Naive thymus-derived CD4-positive, alpha-beta T cell (primary cell): ENCODE data around the gene MPL. TPM values are rescaled to one million over a fixed set of nuclear protein-coding genes. Genes with fewer than 3 reads are reported as not detected.

ENCODE experiments used
- ATAC-seq: fragments of 150-1000 bp; cut with Tn5 transposase; 2 replicates; pipeline ENCODE4 v1.10.0; 2021; ENCODE audit warnings: mild to moderate bottlenecking, moderate library complexity
- CTCF ChIA-PET: fragments of 350-600 bp; sonication (Branson Sonifier 250); formaldehyde crosslinking; loops from one replicate; lab custom pipeline; 2021; ENCODE audit warnings: antibody characterized with exemption; lab: Charles Lee
- POLR2A ChIA-PET: fragments of 350-600 bp; sonication (Branson Sonifier 250); formaldehyde crosslinking; loops from one replicate; lab custom pipeline; 2021; ENCODE audit warnings: antibody characterized with exemption, inconsistent platforms; lab: Charles Lee
- DNase-seq, 9 donors: peaks; one replicate each; pipeline versions ENCODE4 v3.0.0 to v3.0.0-alpha.2; 2020 to 2022; ENCODE audit warnings: mixed read lengths in 1 of 9
- H3K27ac ChIP-seq: one replicate; pipeline ENCODE4 v1.7.0; 2013; ENCODE audit warnings: mild to moderate bottlenecking, low read depth, low read length, moderate library complexity
- H3K27me3 ChIP-seq, 2 donors: one replicate each; pipeline ENCODE4 v1.7.0; 2013; ENCODE audit warnings: low read length in 2 of 2, mild to moderate bottlenecking in 2 of 2, moderate library complexity in 2 of 2; ENCODE audit not compliant: control insufficient read depth in 2 of 2, insufficient read depth in 2 of 2
- H3K36me3 ChIP-seq, 3 experiments: 1 replicate in 2 of 3; 2 replicates in 1 of 3; pipeline ENCODE4 v1.7.0; 2013; ENCODE audit warnings: low read length in 3 of 3, mild to moderate bottlenecking in 3 of 3, moderate library complexity in 1 of 3; ENCODE audit not compliant: insufficient read depth in 3 of 3, control insufficient read depth in 2 of 3
- H3K4me1 ChIP-seq, 2 donors: one replicate each; pipeline ENCODE4 v1.7.0; 2013; ENCODE audit warnings: low read length in 2 of 2, mild to moderate bottlenecking in 2 of 2, moderate library complexity in 1 of 2; ENCODE audit not compliant: control insufficient read depth in 2 of 2, insufficient read depth in 2 of 2
- H3K4me3 ChIP-seq: 2 replicates; pipeline ENCODE4 v1.7.0; 2013; ENCODE audit warnings: mild to moderate bottlenecking, low read length
- H3K9me3 ChIP-seq, 3 experiments: 1 replicate in 2 of 3; 2 replicates in 1 of 3; pipeline ENCODE4 v1.7.0; 2013; ENCODE audit warnings: low read length in 3 of 3; ENCODE audit not compliant: control insufficient read depth in 2 of 3
- H3K27ac Mint-ChIP-seq, 9 donors: one replicate each; pipeline ENCODE4 v1.8.0; 2020 to 2022; ENCODE audit warnings: mixed read lengths in 9 of 9, mild to moderate bottlenecking in 8 of 9, moderate library complexity in 5 of 9, inconsistent platforms in 2 of 9
- H3K27me3 Mint-ChIP-seq, 5 donors: one replicate each; pipeline ENCODE4 v1.8.0; 2021 to 2022; ENCODE audit warnings: mixed read lengths in 5 of 5, mild to moderate bottlenecking in 1 of 5
- H3K36me3 Mint-ChIP-seq, 5 donors: one replicate each; pipeline ENCODE4 v1.8.0; 2020 to 2022; ENCODE audit warnings: mixed read lengths in 5 of 5, mild to moderate bottlenecking in 3 of 5, inconsistent platforms in 1 of 5
- H3K4me1 Mint-ChIP-seq, 7 donors: one replicate each; pipeline ENCODE4 v1.8.0; 2020 to 2022; ENCODE audit warnings: mixed read lengths in 7 of 7, mild to moderate bottlenecking in 3 of 7, inconsistent platforms in 1 of 7
- H3K4me3 Mint-ChIP-seq, 10 donors: one replicate each; pipeline ENCODE4 v1.8.0; 2020 to 2022; ENCODE audit warnings: mild to moderate bottlenecking in 10 of 10, mixed read lengths in 10 of 10, moderate library complexity in 6 of 10, inconsistent platforms in 2 of 10
- H3K9me3 Mint-ChIP-seq, 11 donors: one replicate each; pipeline ENCODE4 v1.8.0; 2020 to 2022; ENCODE audit warnings: mixed read lengths in 11 of 11, mild to moderate bottlenecking in 4 of 11, inconsistent platforms in 1 of 11, moderate library complexity in 1 of 11
- intact Hi-C, 2 donors: fragments of 100-400 bp; cut with micrococcal nuclease; formaldehyde crosslinking; loops; one replicate each; pipeline ENCODE4 v1.15.1; 2023
- polyA plus RNA-seq, 2 donors: library from polyadenylated mRNA; unstranded; fragments of 300-500 nt; fragmentation: Illumina TruSeq; gene quantifications; one replicate each; pipeline ENCODE4 v1.2.3, GENCODE V29; 2021
- total RNA-seq, 6 experiments: library from RNA in 5 of 6; stranded (reverse) in 5 of 6; gene quantifications; 1 replicate in 5 of 6; 2 replicates in 1 of 6; pipeline ENCODE4 v1.2.3 and lab custom pipeline; 2021 to 2026

The MPL gene
- total and polyA plus RNA-seq, 7 experiments from 2014 or later = 0.21 to 0.98 TPM; not detected in 5

- H3K4me3 Mint-ChIP-seq = peak overlapping the region in 1 of 10 donors; percentile 23
These were observed 26.4 kb downstream of the MPL start for GRCh38 chr1:43363935-43364525.

GRCh38 chr1:43365678-43366077 is 28.1 kb downstream of the MPL start:
- H3K36me3 ChIP-seq = peaks cover 10 to 39% (median 10%) of the 10 kb centered on the region in 3 experiments
- no peak for DNase-seq
- no peak overlapping the region for H3K4me3 ChIP-seq
- H3K27ac Mint-ChIP-seq = peak overlapping the region; percentile 43 to 94 (median 74)
- intact Hi-C loops = loop anchor here (5.0 to 10.0 kb wide), 6 partner anchors 87 to 847 kb away; partner anchors contain the start of genes HYI (in 2 of the 2), ATP6V0B (in 1 of the 2), B4GALT2 (in 1 of the 2) and DMAP1 (in 1 of the 2)
- H3K27me3 Mint-ChIP-seq = no peaks in the 10 kb centered on the region
- peak overlapping the region; percentile 0 to 97 (median 78) for H3K4me3 Mint-ChIP-seq
- H3K9me3 Mint-ChIP-seq = no peaks in the 10 kb centered on the region
- ChIA-PET CTCF (no interaction called here), POLR2A (interaction anchor here (0.5 kb wide), 1 partner anchor 550 kb away, joined by 4 read pairs; no protein-coding TSS in a partner anchor)
- peak overlapping the region; percentile 90 for H3K27ac ChIP-seq
- H3K4me1 ChIP-seq = peaks cover 13 to 22% of the 10 kb centered on the region in 2 donors
- peaks cover 5 to 50% (median 13%) of the 10 kb centered on the region in 5 donors for H3K36me3 Mint-ChIP-seq
- H3K9me3 ChIP-seq = no peaks in the 10 kb centered on the region
- H3K4me1 Mint-ChIP-seq = peaks cover 24 to 63% (median 32%) of the 10 kb centered on the region in 7 donors
- no peaks in the 10 kb centered on the region for H3K27me3 ChIP-seq
- ATAC-seq = no peak

More at GRCh38 chr1:43363935-43364525, 26.4 kb downstream of the MPL start:
- H3K9me3 ChIP-seq = no peaks in the 10 kb centered on the region
- no peaks in the 10 kb centered on the region for H3K27me3 ChIP-seq
- H3K4me1 Mint-ChIP-seq = peaks cover 19 to 73% (median 35%) of the 10 kb centered on the region in 7 donors
- no peak overlapping the region for H3K4me3 ChIP-seq
- POLR2A ChIA-PET = interaction anchor here (1.0 kb wide), 1 partner anchor 26 kb away, joined by 3 read pairs; the partner anchor contains the start of genes MED8 and SZT2
- intact Hi-C loops = loop anchor here (10.0 kb wide), 4 partner anchors 291 to 611 kb away; partner anchors contain the start of genes ATP6V0B (in 1 of the 2), B4GALT2 (in 1 of the 2), DPH2 (in 1 of the 2) and KDM4A (in 1 of the 2)
- DNase-seq (no peak), ATAC-seq (no peak)
- H3K27me3 Mint-ChIP-seq = no peaks in the 10 kb centered on the region
- H3K27ac ChIP-seq = no peak overlapping the region
- peaks cover 5 to 59% (median 13%) of the 10 kb centered on the region in 5 donors for H3K36me3 Mint-ChIP-seq
- peaks cover 15 to 26% of the 10 kb centered on the region in 2 donors for H3K4me1 ChIP-seq
- H3K27ac Mint-ChIP-seq = peak overlapping the region in 1 of 9 donors; percentile 68
- peaks cover 10 to 39% (median 10%) of the 10 kb centered on the region in 3 experiments for H3K36me3 ChIP-seq
- CTCF ChIA-PET = interaction anchor here (0.6 kb wide), 1 partner anchor 56 kb away, joined by 5 read pairs; no protein-coding TSS in a partner anchor
- H3K9me3 Mint-ChIP-seq = no peaks in the 10 kb centered on the region

GRCh38 chr1:43366179-43366578 is 28.6 kb downstream of the MPL start:
- ChIA-PET CTCF (no interaction called here), POLR2A (no interaction called here)
- Mint-ChIP-seq H3K27me3 (no peaks in the 10 kb centered on the region), H3K27ac (peak overlapping the region; percentile 64 to 95 (median 85)), H3K4me3 (peak overlapping the region; percentile 6 to 97 (median 90)), H3K4me1 (peaks cover 24 to 63% (median 37%) of the 10 kb centered on the region in 7 donors), H3K36me3 (peaks cover 5 to 48% (median 13%) of the 10 kb centered on the region in 5 donors), H3K9me3 (no peaks in the 10 kb centered on the region)
- Histone ChIP-seq H3K9me3 (no peaks in the 10 kb centered on the region), H3K4me3 (no peak overlapping the region), H3K4me1 (peaks cover 13 to 22% of the 10 kb centered on the region in 2 donors), H3K27me3 (no peaks in the 10 kb centered on the region), H3K36me3 (peaks cover 10 to 39% (median 10%) of the 10 kb centered on the region in 3 experiments), H3K27ac (peak overlapping the region; percentile 90)
- DNase-seq = no peak
- intact Hi-C loops = loop anchor here (5.0 to 10.0 kb wide), 6 partner anchors 86 to 846 kb away; partner anchors contain the start of genes HYI (in 2 of the 2), ATP6V0B (in 1 of the 2), B4GALT2 (in 1 of the 2) and DMAP1 (in 1 of the 2)
- no peak for ATAC-seq

- H3K36me3 Mint-ChIP-seq = peaks cover 5 to 44% (median 13%) of the 10 kb centered on the region in 5 donors
- no peaks in the 10 kb centered on the region for H3K9me3 ChIP-seq
- peaks cover 10 to 38% (median 10%) of the 10 kb centered on the region in 3 experiments for H3K36me3 ChIP-seq
- H3K27ac Mint-ChIP-seq = peak overlapping the region; percentile 85 to 95 (median 91)
- peaks cover 24 to 59% (median 41%) of the 10 kb centered on the region in 7 donors for H3K4me1 Mint-ChIP-seq
- peak overlapping the region; percentile 90 for H3K27ac ChIP-seq
- POLR2A ChIA-PET = interaction anchor here (1.1 kb wide), 1 partner anchor 9 kb away, joined by 3 read pairs; no protein-coding TSS in a partner anchor
- H3K4me1 ChIP-seq = peaks cover 13 to 22% of the 10 kb centered on the region in 2 donors
- ATAC-seq = no peak
- DNase-seq = no peak
- H3K4me3 ChIP-seq = peak overlapping the region; percentile 66
- CTCF ChIA-PET = interaction anchor here (0.6 kb wide), 1 partner anchor 279 kb away, joined by 3 read pairs; no protein-coding TSS in a partner anchor
- intact Hi-C loops = loop anchor here (5.0 to 10.0 kb wide), 6 partner anchors 86 to 846 kb away; partner anchors contain the start of genes HYI (in 2 of the 2), ATP6V0B (in 1 of the 2), B4GALT2 (in 1 of the 2) and DMAP1 (in 1 of the 2)
- no peaks in the 10 kb centered on the region for H3K27me3 ChIP-seq
- no peaks in the 10 kb centered on the region for H3K27me3 Mint-ChIP-seq
- no peaks in the 10 kb centered on the region for H3K9me3 Mint-ChIP-seq
- peak overlapping the region; percentile 85 to 97 (median 90) for H3K4me3 Mint-ChIP-seq
These were observed 29.0 kb downstream of the MPL start for GRCh38 chr1:43366601-43367025.

- Mint-ChIP-seq H3K27me3 (no peaks in the 10 kb centered on the region), H3K4me3 (peak overlapping the region; percentile 85 to 97 (median 90)), H3K9me3 (no peaks in the 10 kb centered on the region), H3K27ac (peak overlapping the region; percentile 85 to 95 (median 91)), H3K36me3 (peaks cover 5 to 37% (median 8%) of the 10 kb centered on the region in 5 donors), H3K4me1 (peaks cover 24 to 53% (median 42%) of the 10 kb centered on the region in 7 donors)
- Histone ChIP-seq H3K4me1 (peaks cover 13 to 22% of the 10 kb centered on the region in 2 donors), H3K4me3 (peak overlapping the region; percentile 66), H3K27ac (peak overlapping the region; percentile 90), H3K9me3 (no peaks in the 10 kb centered on the region), H3K27me3 (no peaks in the 10 kb centered on the region), H3K36me3 (peaks cover 10 to 32% (median 10%) of the 10 kb centered on the region in 3 experiments)
- ATAC-seq (peak; percentile 24), DNase-seq (peak; percentile 20 to 50 (median 34))
- intact Hi-C loops = loop anchor here (5.0 to 10.0 kb wide), 6 partner anchors 85 to 845 kb away; partner anchors contain the start of genes HYI (in 2 of the 2), ATP6V0B (in 1 of the 2), B4GALT2 (in 1 of the 2) and DMAP1 (in 1 of the 2)
- POLR2A ChIA-PET = interaction anchor here (1.0 to 1.9 kb wide), 6 partner anchors 8 to 196 kb away, joined by 3 to 16 read pairs (median 6); partner anchors contain the start of genes CDC20 and MED8
- CTCF ChIA-PET = interaction anchor here (0.6 to 1.0 kb wide), 4 partner anchors 23 to 278 kb away, joined by 3 to 4 read pairs (median 3); partner anchors contain the start of gene SZT2
These were observed 29.6 kb downstream of the MPL start for GRCh38 chr1:43367026-43367903.
